HCT116 (cell line): ENCODE results near the gene MED1. TPM values are rescaled to one million over a fixed set of nuclear protein-coding genes. Genes with fewer than 3 reads are reported as not detected.

Experiments
- ATAC-seq: fragments of 200-7000 bp; cut with Tn5 transposase; 2 replicates; pipeline ENCODE4 v1.9.1; 2020; ENCODE audit warnings: mild to moderate bottlenecking, moderate library complexity
- BruUV-seq: library from RNA; stranded (reverse); fragments of 400-500 nt; replicated peaks from 2 replicates; lab custom pipeline; 2021; lab: Mats Ljungman, UMichigan
- CTCF ChIA-PET: fragments of 300-600 bp; sonication (Branson Sonifier 250); formaldehyde crosslinking; loops from one replicate; lab custom pipeline; 2021; ENCODE audit warnings: antibody characterized with exemption; lab: Charles Lee
- POLR2A ChIA-PET: fragments of 300-600, 350-600 bp; sonication (Branson Sonifier 250); formaldehyde crosslinking; loops from one replicate; lab custom pipeline; 2021; ENCODE audit warnings: antibody characterized with exemption; lab: Charles Lee
- RAD21 ChIA-PET, 2 experiments: fragments of 300-600 bp; sonication (Branson Sonifier 250); formaldehyde crosslinking; loops; one replicate each; lab custom pipeline; 2023; ENCODE audit warnings: low total read pairs in 2 of 2; ENCODE audit not compliant: uncharacterized antibody in 2 of 2, unreplicated experiment in 2 of 2, low non-redundant PET in 1 of 2; lab: Charles Lee
- DNase-seq: peaks from one replicate; pipeline ENCODE4 v3.0.0-alpha.2; 2010; ENCODE audit warnings: low read depth, low spot score
- H2AFZ ChIP-seq: fragments of 200-600 bp; shearing (Covaris generic), sonication (generic); 2 replicates; pipeline ENCODE4 v1.6.1; 2017; ENCODE audit warnings: low read depth, mixed run types, mixed read lengths, antibody characterized with exemption, low read length; ENCODE audit not compliant: poor library complexity, severe bottlenecking
- H3K27ac ChIP-seq: 2 replicates; pipeline ENCODE4 v1.5.1; 2012; ENCODE audit warnings: low read depth, low read length
- H3K27me3 ChIP-seq: fragments of 200-600 bp; sonication (generic); 2 replicates; pipeline ENCODE4 v1.6.1; 2016; ENCODE audit warnings: mixed run types, low read length, mixed read lengths; ENCODE audit not compliant: insufficient read depth
- H3K36me3 ChIP-seq, 2 experiments: fragments of 200-500 bp in 1 of 2; fragments of 200-600 bp in 1 of 2; sonication (Bioruptor generic) in 1 of 2; sonication (generic) in 1 of 2; 2 replicates each; pipeline versions ENCODE4 v1.5.1 to v1.6.1; 2014 to 2016; ENCODE audit warnings: low read length in 2 of 2, inconsistent platforms in 1 of 2, mixed read lengths in 1 of 2, mixed run types in 1 of 2; ENCODE audit not compliant: insufficient read depth in 2 of 2, control insufficient read depth in 1 of 2
- H3K4me1 ChIP-seq, 2 experiments: fragments of 200-600 bp in 1 of 2; sonication (generic) in 1 of 2; 2 replicates each; pipeline versions ENCODE4 v1.5.1 to v1.6.1; 2012 to 2017; ENCODE audit warnings: low read length in 2 of 2, inconsistent platforms in 1 of 2, mild to moderate bottlenecking in 1 of 2, mixed read lengths in 1 of 2, mixed run types in 1 of 2, moderate library complexity in 1 of 2; ENCODE audit not compliant: insufficient read depth in 2 of 2, control insufficient read depth in 1 of 2
- H3K4me2 ChIP-seq: fragments of 200-600 bp; sonication (generic); 2 replicates; pipeline ENCODE4 v1.6.1; 2017; ENCODE audit warnings: mixed run types, low read length, mixed read lengths
- H3K4me3 ChIP-seq, 2 experiments: fragments of 200-600 bp in 1 of 2; sonication (generic) in 1 of 2; replicated peaks in 1 of 2; 2 replicates each; pipeline ENCODE4 v1.5.1; 2011 to 2016; ENCODE audit warnings: low read length in 2 of 2, control low read depth in 1 of 2, low read depth in 1 of 2, mild to moderate bottlenecking in 1 of 2, mixed read lengths in 1 of 2, mixed run types in 1 of 2
- H3K79me2 ChIP-seq: fragments of 200-600 bp; sonication (generic); 2 replicates; pipeline ENCODE4 v1.6.1; 2017; ENCODE audit warnings: mild to moderate bottlenecking, mixed run types, low read length, moderate library complexity, mixed read lengths; ENCODE audit not compliant: insufficient read depth
- H3K9ac ChIP-seq: fragments of 200-600 bp; sonication (generic); 2 replicates; pipeline ENCODE4 v1.6.1; 2016; ENCODE audit warnings: low read length, mixed read lengths
- H3K9me2 ChIP-seq: fragments of 200-600 bp; sonication (generic), shearing (Covaris generic); 2 replicates; pipeline ENCODE4 v1.6.1; 2017; ENCODE audit warnings: mixed run types, mild to moderate bottlenecking, moderate library complexity; ENCODE audit not compliant: insufficient read depth
- H3K9me3 ChIP-seq, 2 experiments: fragments of 200-500 bp in 1 of 2; fragments of 200-600 bp in 1 of 2; sonication (Bioruptor generic) in 1 of 2; sonication (generic) in 1 of 2; 2 replicates each; pipeline ENCODE4 v1.6.1; 2014 to 2017; ENCODE audit warnings: low read length in 2 of 2, mixed read lengths in 2 of 2, inconsistent platforms in 1 of 2, low read depth in 1 of 2, mild to moderate bottlenecking in 1 of 2, mixed run types in 1 of 2, moderate library complexity in 1 of 2; ENCODE audit not compliant: control insufficient read depth in 1 of 2, insufficient read depth in 1 of 2
- H4K20me1 ChIP-seq: fragments of 200-600 bp; sonication (generic), shearing (Covaris generic); 2 replicates; pipeline ENCODE4 v1.6.1; 2017; ENCODE audit warnings: mixed run types, mild to moderate bottlenecking, moderate library complexity; ENCODE audit not compliant: insufficient read depth
- CEBPB ChIP-seq: IDR thresholded peaks from 2 replicates; pipeline ENCODE4 v1.6.1; 2012; ENCODE audit warnings: low read depth
- EGR1 ChIP-seq: IDR thresholded peaks from 2 replicates; pipeline ENCODE4 v1.6.1; 2012; ENCODE audit warnings: low read depth
- ELF1 ChIP-seq: IDR thresholded peaks from 2 replicates; pipeline ENCODE4 v1.6.1; 2012; ENCODE audit warnings: low read depth, borderline replicate concordance
- EZH2 ChIP-seq: fragments of 200-600 bp; sonication (generic); IDR thresholded peaks from 2 replicates; pipeline ENCODE4 v1.6.1; 2017; ENCODE audit warnings: antibody characterized with exemption, mixed run types
- EZH2phosphoT487 ChIP-seq: fragments of 200-600 bp; IDR thresholded peaks from 2 replicates; pipeline ENCODE4 v1.6.1; 2018; ENCODE audit warnings: antibody characterized with exemption, borderline replicate concordance
- FOSL1 ChIP-seq: IDR thresholded peaks from 2 replicates; pipeline ENCODE4 v1.6.1; 2012; ENCODE audit warnings: low read depth
- JUND ChIP-seq: IDR thresholded peaks from 2 replicates; pipeline ENCODE4 v1.6.1; 2012
- POLR2AphosphoS5 ChIP-seq: IDR thresholded peaks from 2 replicates; pipeline ENCODE4 v1.6.1; 2011; ENCODE audit warnings: mild to moderate bottlenecking, low read depth, low read length, moderate library complexity
- RAD21 ChIP-seq: IDR thresholded peaks from 2 replicates; pipeline ENCODE4 v1.6.1; 2012; ENCODE audit warnings: low read depth, mild to moderate bottlenecking
- SIN3A ChIP-seq: IDR thresholded peaks from 2 replicates; pipeline ENCODE4 v1.6.1; 2012; ENCODE audit warnings: low read depth
- SP1 ChIP-seq: IDR thresholded peaks from 2 replicates; pipeline ENCODE4 v1.6.1; 2012; ENCODE audit warnings: low read depth
- SRF ChIP-seq: IDR thresholded peaks from 2 replicates; pipeline ENCODE4 v1.6.1; 2012; ENCODE audit warnings: low read depth
- YY1 ChIP-seq: IDR thresholded peaks from 2 replicates; pipeline ENCODE4 v1.6.1; 2011; ENCODE audit warnings: low read length, low read depth, moderate library complexity, mild to moderate bottlenecking; ENCODE audit not compliant: insufficient replicate concordance; ENCODE audit errors: extremely low read depth
- ZBTB33 ChIP-seq: IDR thresholded peaks from 2 replicates; pipeline ENCODE4 v1.6.1; 2011; ENCODE audit warnings: mild to moderate bottlenecking, low read length, moderate library complexity; ENCODE audit not compliant: insufficient replicate concordance; ENCODE audit errors: extremely low read depth
- intact Hi-C: fragments of 100-400 bp; cut with micrococcal nuclease; formaldehyde crosslinking; loops from 2 replicates; pipeline ENCODE4 v1.10.0; 2022
- total RNA-seq: library from RNA; stranded (reverse); gene quantifications from one replicate; pipeline ENCODE4 v1.2.1, GENCODE V29; 2021; ENCODE audit not compliant: unreplicated experiment

Gene MED1
- total RNA-seq, 1 experiment from 2014 or later = 55.7 TPM

- H2AFZ ChIP-seq = no peak overlapping the region
- H3K9me3 ChIP-seq = no peaks in the 10 kb centered on the region
- no peak overlapping the region for H3K4me2 ChIP-seq
- RAD21 ChIA-PET = no interaction called here
- intact Hi-C loops = no loop called here
- no peak for ATAC-seq
- BruUV-seq = no TSS peak
- TF ChIP-seq RAD21 (peak; percentile 27; the same call in 1 of the 2 replicates), ELF1 (no peak), SP1 (no peak), JUND (no peak), ZBTB33 (no peak)
- H3K79me2 ChIP-seq = no peaks in the 10 kb centered on the region
- no peaks in the 10 kb centered on the region for H3K27me3 ChIP-seq
- no peaks in the 10 kb centered on the region for H3K36me3 ChIP-seq
- H3K9ac ChIP-seq = no peak overlapping the region
- H3K9me2 ChIP-seq = no peaks in the 10 kb centered on the region
- no peaks in the 10 kb centered on the region for H3K4me1 ChIP-seq
- H3K4me3 ChIP-seq = no peak overlapping the region
- CTCF ChIA-PET = interaction anchor here (1.0 kb wide), 1 partner anchor 411 kb away, joined by 3 read pairs; no protein-coding TSS in a partner anchor
- H3K27ac ChIP-seq = no peak overlapping the region
- no peak for DNase-seq
- H4K20me1 ChIP-seq = no peaks in the 10 kb centered on the region; the same call in 1 of the 2 replicates
- POLR2A ChIA-PET = no interaction called here
These were observed 57.3 kb downstream of the MED1 start for GRCh38 chr17:39393736-39394135.

GRCh38 chr17:39391448-39391847 lies 59.6 kb downstream of the MED1 start:
- DNase-seq (no peak), ATAC-seq (no peak)
- no peaks in the 10 kb centered on the region for H3K4me1 ChIP-seq
- no TSS peak for BruUV-seq
- H2AFZ ChIP-seq = no peak overlapping the region
- RAD21 ChIA-PET = no interaction called here
- H3K9me3 ChIP-seq = no peaks in the 10 kb centered on the region
- H3K36me3 ChIP-seq = no peaks in the 10 kb centered on the region
- no peak overlapping the region for H3K4me3 ChIP-seq
- H3K27me3 ChIP-seq = no peaks in the 10 kb centered on the region
- no peak overlapping the region for H3K27ac ChIP-seq
- no peaks in the 10 kb centered on the region for H3K9me2 ChIP-seq
- H4K20me1 ChIP-seq = no peaks in the 10 kb centered on the region; the same call in 1 of the 2 replicates
- intact Hi-C loops = no loop called here
- POLR2A ChIA-PET = no interaction called here
- no peak overlapping the region for H3K9ac ChIP-seq
- H3K79me2 ChIP-seq = no peaks in the 10 kb centered on the region
- TF ChIP-seq FOSL1 (no peak), SP1 (no peak), EGR1 (no peak), SRF (no peak), ELF1 (no peak), SIN3A (no peak), ZBTB33 (no peak), EZH2 (no peak), YY1 (no peak), CEBPB (no peak), EZH2phosphoT487 (no peak), POLR2AphosphoS5 (no peak)
- CTCF ChIA-PET = no interaction called here
- H3K4me2 ChIP-seq = no peak overlapping the region
